Left ventricle myocardium inferior (tissue), 1 donor: ENCODE data around the gene GPR107. TPM values are rescaled to one million over a fixed set of nuclear protein-coding genes. Genes with fewer than 3 reads are reported as not detected.

Source experiments
- DNase-seq: peaks from one replicate; pipeline ENCODE4 v3.0.0-alpha.2; 2020
- H3K27ac ChIP-seq: fragments of 200-600 bp; replicated peaks from 2 replicates; pipeline ENCODE4 v1.8.0; 2021
- H3K27me3 ChIP-seq: fragments of 200-600 bp; 2 replicates; pipeline ENCODE4 v1.8.0; 2021; ENCODE audit warnings: low read depth
- H3K36me3 ChIP-seq: fragments of 200-600 bp; 2 replicates; pipeline ENCODE4 v1.8.0; 2021
- H3K4me1 ChIP-seq: fragments of 200-600 bp; 2 replicates; pipeline ENCODE4 v1.8.0; 2021
- H3K4me3 ChIP-seq: fragments of 200-600 bp; 2 replicates; pipeline ENCODE4 v1.8.0; 2021; ENCODE audit warnings: mild to moderate bottlenecking, moderate library complexity
- H3K9me3 ChIP-seq: fragments of 200-600 bp; replicated peaks from 2 replicates; pipeline ENCODE4 v1.8.0; 2021
- CTCF ChIP-seq: fragments of 200-600 bp; IDR thresholded peaks from 2 replicates; pipeline ENCODE4 v1.8.0; 2021; ENCODE audit warnings: antibody characterized with exemption, mild to moderate bottlenecking, borderline replicate concordance
- intact Hi-C: fragments of 100-400 bp; cut with micrococcal nuclease; formaldehyde crosslinking; loops from one replicate; pipeline ENCODE4 v1.11.0; 2022
- total RNA-seq: library from RNA; stranded (reverse); fragmentation: NEBNext Ultra II Directional; extraction: Animal tissue kit (Norgen Biotek cat#: 25700); gene quantifications from one replicate; pipeline ENCODE4 v1.2.1, GENCODE V29; 2021
- donor health status: DM: no; HTN: yes; CAD: no; lungs with severe emphysema.

The GPR107 gene
- total RNA-seq, 1 donor from 2014 or later = 23.3 TPM

DNA sequence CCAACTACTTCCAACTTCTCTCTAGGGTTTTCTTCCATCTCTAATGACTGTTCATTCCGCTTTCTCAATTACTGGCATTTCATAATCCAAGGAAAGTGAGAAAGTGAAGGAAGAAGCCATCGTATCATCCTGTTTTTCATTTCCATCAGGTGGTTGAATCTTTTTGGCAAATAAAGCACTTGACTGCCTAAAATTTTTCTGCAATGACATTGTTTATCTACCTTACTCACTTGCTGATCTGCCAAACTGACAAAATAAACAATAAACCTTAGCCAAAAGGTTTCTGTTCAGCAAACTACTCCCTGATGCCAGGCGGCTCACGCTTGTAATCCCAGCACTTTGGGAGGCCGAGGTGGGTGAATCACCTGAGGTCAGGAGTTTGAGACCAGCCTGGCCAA, 29.1 kb upstream of the GPR107 start:
- intact Hi-C loops = no loop called here
- no peaks in the 10 kb centered on the region for H3K27me3 ChIP-seq
- TF ChIP-seq CTCF = no peak
- H3K4me3 ChIP-seq = no peak overlapping the region
- H3K9me3 ChIP-seq = peaks cover 7% of the 10 kb centered on the region
- no peaks in the 10 kb centered on the region for H3K36me3 ChIP-seq
- no peak for DNase-seq
- peaks cover 60% of the 10 kb centered on the region for H3K4me1 ChIP-seq
- H3K27ac ChIP-seq = no peak overlapping the region

DNA sequence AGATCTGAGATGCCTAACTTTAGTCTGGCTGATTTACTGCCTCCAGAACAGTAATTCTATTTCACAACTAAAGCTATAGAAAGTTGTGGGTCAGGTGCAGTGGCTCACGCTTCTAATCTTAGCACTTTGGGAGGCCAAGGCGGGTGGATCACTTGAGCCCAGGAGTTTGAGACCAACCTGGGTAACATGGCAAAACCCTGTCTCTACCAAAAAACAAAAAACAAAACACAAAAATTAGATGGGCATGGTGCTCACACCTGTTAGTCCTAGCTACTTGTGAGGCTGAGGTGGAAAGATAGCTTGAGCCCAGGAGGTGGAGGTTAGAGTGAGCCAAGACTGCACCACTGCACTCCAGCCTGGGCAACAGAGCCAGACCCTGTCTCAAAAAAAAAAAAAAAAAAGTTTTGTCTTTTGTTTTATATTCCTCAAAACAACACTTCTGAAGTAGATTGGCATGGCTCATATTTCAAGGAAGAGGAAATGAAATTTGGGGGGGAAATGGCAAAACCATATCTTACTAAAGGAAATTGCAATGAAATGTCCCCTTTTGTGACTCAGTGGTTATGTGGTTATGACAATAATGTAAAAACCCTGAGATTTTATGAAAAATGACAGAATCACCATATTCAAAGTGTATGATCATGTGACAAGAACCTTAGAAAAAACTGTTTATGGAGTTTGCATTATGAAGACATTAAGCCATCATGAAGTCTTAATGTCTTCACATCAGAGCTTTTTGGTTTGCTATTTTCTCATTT, 26.9 kb upstream of the GPR107 start:
- H3K27ac ChIP-seq = no peak overlapping the region
- no peaks in the 10 kb centered on the region for H3K27me3 ChIP-seq
- H3K4me3 ChIP-seq = no peak overlapping the region
- H3K36me3 ChIP-seq = no peaks in the 10 kb centered on the region
- intact Hi-C loops = no loop called here
- H3K9me3 ChIP-seq = peaks cover 7% of the 10 kb centered on the region
- no peak for DNase-seq
- TF ChIP-seq CTCF = no peak
- H3K4me1 ChIP-seq = peaks cover 59% of the 10 kb centered on the region

- intact Hi-C loops = no loop called here
- no peak overlapping the region for H3K27ac ChIP-seq
- H3K36me3 ChIP-seq = no peaks in the 10 kb centered on the region
- peaks cover 68% of the 10 kb centered on the region for H3K4me1 ChIP-seq
- H3K9me3 ChIP-seq = peaks cover 7% of the 10 kb centered on the region
- no peaks in the 10 kb centered on the region for H3K27me3 ChIP-seq
- DNase-seq = no peak
- no peak overlapping the region for H3K4me3 ChIP-seq
- no peak for TF ChIP-seq CTCF
These were observed 26.0 kb upstream of the GPR107 start for GRCh38 chr9:130027533-130028365.

GRCh38 chr9:130028493-130029222, 25.0 kb upstream of the GPR107 start:
- Histone ChIP-seq H3K27me3 (no peaks in the 10 kb centered on the region), H3K4me1 (peaks cover 69% of the 10 kb centered on the region), H3K36me3 (no peaks in the 10 kb centered on the region), H3K4me3 (no peak overlapping the region), H3K27ac (no peak overlapping the region), H3K9me3 (peaks cover 7% of the 10 kb centered on the region)
- no peak for TF ChIP-seq CTCF
- intact Hi-C loops = no loop called here
- no peak for DNase-seq

DNA sequence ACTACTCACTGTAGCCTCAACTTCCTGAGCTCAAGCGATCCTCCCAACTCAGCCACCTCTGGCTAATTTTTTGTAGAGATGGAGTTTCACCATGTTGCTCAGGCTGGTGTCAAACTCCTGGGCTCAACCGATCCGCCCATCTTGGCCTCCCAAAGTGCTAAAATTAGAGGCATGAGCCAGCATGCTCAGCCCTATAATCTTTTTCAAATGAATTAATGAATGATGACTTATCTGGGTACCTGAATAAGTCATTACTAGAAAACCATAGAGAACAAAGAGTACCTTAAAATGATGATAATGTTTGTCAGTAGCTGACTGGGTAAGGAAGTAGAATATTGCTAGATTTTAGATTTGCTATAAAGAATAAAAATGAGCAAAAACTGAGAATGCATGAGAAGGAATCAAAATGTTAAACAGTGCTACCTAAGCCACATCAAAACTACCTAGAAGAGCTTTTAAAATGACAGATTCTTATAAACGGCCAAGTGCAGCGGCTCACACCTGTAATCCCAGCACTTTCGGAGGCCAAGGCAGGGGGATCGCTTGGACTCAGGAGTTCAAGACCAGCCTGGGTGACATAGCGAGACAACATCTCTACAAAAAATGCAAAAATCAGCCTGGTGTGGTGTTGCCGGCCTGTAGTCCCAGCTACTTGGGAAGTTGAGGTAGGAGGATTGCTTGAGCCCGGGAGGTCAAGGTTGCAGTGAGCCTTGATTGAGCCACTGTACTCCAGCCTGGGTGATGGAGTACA, 24.3 kb upstream of the GPR107 start:
- no peak for TF ChIP-seq CTCF
- H3K27ac ChIP-seq = no peak overlapping the region
- intact Hi-C loops = no loop called here
- H3K4me1 ChIP-seq = peaks cover 67% of the 10 kb centered on the region
- no peaks in the 10 kb centered on the region for H3K27me3 ChIP-seq
- DNase-seq = no peak
- peaks cover 7% of the 10 kb centered on the region for H3K9me3 ChIP-seq
- H3K36me3 ChIP-seq = no peaks in the 10 kb centered on the region
- no peak overlapping the region for H3K4me3 ChIP-seq
